HepG2 (cell line): ENCODE measurements around the gene SPATC1L. TPM values are rescaled to one million over a fixed set of nuclear protein-coding genes. Genes with fewer than 3 reads are reported as not detected.

Experiments used
- ARID4A ChIP-seq: sonication (generic); formaldehyde crosslinking; IDR thresholded peaks from 2 replicates; pipeline ENCODE4 v1.5.0; 2020; ENCODE audit warnings: mild to moderate bottlenecking, missing genetic modification reagents, borderline replicate concordance
- CREM ChIP-seq, 2 experiments: sonication (generic) in 1 of 2; formaldehyde crosslinking in 1 of 2; IDR thresholded peaks; 2 replicates each; pipeline versions ENCODE4 v1.4.0 to v1.6.1; 2016 to 2020; ENCODE audit warnings: antibody characterized with exemption in 1 of 2, mild to moderate bottlenecking in 1 of 2, missing genetic modification reagents in 1 of 2
- MAZ ChIP-seq, 2 experiments: sonication (generic) in 1 of 2; formaldehyde crosslinking in 1 of 2; IDR thresholded peaks; 2 replicates each; pipeline versions ENCODE4 v1.5.0 to v1.6.1; 2012 to 2020; ENCODE audit warnings: low read depth in 2 of 2, mild to moderate bottlenecking in 2 of 2, borderline replicate concordance in 1 of 2, improper control_type of control experiment in 1 of 2, low read length in 1 of 2, missing genetic modification reagents in 1 of 2, moderate library complexity in 1 of 2
- MEIS2 ChIP-seq: sonication (generic); formaldehyde crosslinking; IDR thresholded peaks from 2 replicates; pipeline ENCODE4 v1.9.0; 2021; ENCODE audit warnings: mild to moderate bottlenecking, missing genetic modification reagents
- MLXIP ChIP-seq: sonication (generic); formaldehyde crosslinking; IDR thresholded peaks from 2 replicates; pipeline ENCODE4 v1.9.0; 2021; ENCODE audit warnings: missing genetic modification reagents, borderline replicate concordance
- NCOA2 ChIP-seq: sonication (generic); formaldehyde crosslinking; IDR thresholded peaks from 2 replicates; pipeline ENCODE4 v1.8.0; 2022; ENCODE audit warnings: inconsistent platforms
- NFE2L2 ChIP-seq: fragments of 150-350 bp; IDR thresholded peaks from 2 replicates; pipeline ENCODE4 v1.6.1; 2014; ENCODE audit warnings: low read length
- RBM39 ChIP-seq: fragments of 200-400 bp; formaldehyde crosslinking; IDR thresholded peaks from one replicate; pipeline ENCODE4 v1.6.1; 2018; ENCODE audit warnings: antibody characterized with exemption, mild to moderate bottlenecking, low read depth, low read length; ENCODE audit not compliant: poor library complexity, severe bottlenecking
- REPIN1 ChIP-seq: sonication (generic); formaldehyde crosslinking; IDR thresholded peaks from 2 replicates; pipeline ENCODE4 v1.8.0; 2022; ENCODE audit warnings: missing genetic modification reagents, low read depth, mild to moderate bottlenecking, borderline replicate concordance
- THAP11 ChIP-seq: IDR thresholded peaks from 2 replicates; pipeline ENCODE4 v1.6.1; 2016; ENCODE audit warnings: missing biosample characterization, missing genetic modification reagents
- TIGD3 ChIP-seq: sonication (generic); formaldehyde crosslinking; IDR thresholded peaks from 2 replicates; pipeline ENCODE4 v1.5.1; 2020; ENCODE audit warnings: mild to moderate bottlenecking, missing genetic modification reagents, borderline replicate concordance
- YY1 ChIP-seq: IDR thresholded peaks from 2 replicates; pipeline ENCODE4 v1.6.1; 2011; ENCODE audit warnings: low read length, low read depth, moderate library complexity, mild to moderate bottlenecking; ENCODE audit not compliant: insufficient read depth, insufficient replicate concordance
- ZNF282 ChIP-seq: fragments of 450-650 bp; IDR thresholded peaks from 2 replicates; pipeline ENCODE4 v1.6.1; 2018; ENCODE audit not compliant: partially characterized antibody
- ZNF710 ChIP-seq: sonication (generic); formaldehyde crosslinking; IDR thresholded peaks from 2 replicates; pipeline ENCODE4 v1.5.0; 2020; ENCODE audit warnings: mild to moderate bottlenecking, missing genetic modification reagents, borderline replicate concordance
- polyA plus RNA-seq, 8 experiments: library from polyadenylated mRNA; depleted of rRNA in 3 of 8; stranded (reverse) in 7 of 8; unstranded in 1 of 8; fragments of >200 nt; fragmentation: Illumina TruSeq in 4 of 8; extraction: Trizol in 4 of 8; gene quantifications; 2 replicates each; pipeline versions ENCODE4 v1.2.1 to v1.2.3, GENCODE V29; 2011 to 2016; ENCODE audit warnings: low read depth in 4 of 8, missing spikeins in 1 of 8, mixed read lengths in 1 of 8; ENCODE audit not compliant: insufficient read depth in 1 of 8
- total RNA-seq, 5 experiments: library from RNA; depleted of rRNA; stranded (reverse); fragments of >200 nt; fragmentation: Illumina TruSeq; extraction: Trizol; gene quantifications; 2 replicates each; pipeline ENCODE4 v1.2.3, GENCODE V29; 2016; ENCODE audit warnings: low read depth in 1 of 5

The SPATC1L gene
- total and polyA plus RNA-seq, 2 of the 13 experiments (the other 11 are each of a cell fraction or from before 2014, with no cell fraction given): 1.4 to 3.3 TPM

GRCh38 chr21:46153247-46154154 is 30.8 kb downstream of the SPATC1L start (continued):
- TF ChIP-seq MLXIP (CRISPR knock-in tag) (no peak; the same call in 1 of the 2 replicates), REPIN1 (CRISPR knock-in tag) (0 out of 2 replicates have a peak, but pooled peaks have one; percentile 60), MEIS2 (peak; percentile 53; the same call in 1 of the 2 replicates), ZNF282 (no peak), MAZ (IDR thresholded peaks at IDR 0.05; ENCODE audit: borderline replicate concordance, low read depth, low read length) (peak; percentile 31; the same call in 1 of the 2 replicates), MAZ (CRISPR knock-in tag; IDR thresholded peaks at IDR 0.05; ENCODE audit: low read depth) (peak; percentile 55), ZNF710 (peak; percentile 47; the same call in 1 of the 2 replicates), YY1 (peak; percentile 27), RBM39 (peak; percentile 59), THAP11 (CRISPR knock-in tag) (peak; percentile 44; the same call in 1 of the 2 replicates), TIGD3 (CRISPR knock-in tag) (peak; percentile 28; the same call in 1 of the 2 replicates), ARID4A (CRISPR knock-in tag) (peak; percentile 76; the same call in 1 of the 2 replicates), NCOA2 (CRISPR knock-in tag) (peak; percentile 38; the same call in 1 of the 2 replicates), CREM (IDR thresholded peaks at IDR 0.05) (no peak), CREM (CRISPR knock-in tag; IDR thresholded peaks at IDR 0.05) (no peak), NFE2L2 (no peak)
